ENCODE results near the gene CTDP1. TPM values are rescaled to one million over a fixed set of nuclear protein-coding genes. Genes with fewer than 3 reads are reported as not detected.

The CTDP1 gene, protein sequence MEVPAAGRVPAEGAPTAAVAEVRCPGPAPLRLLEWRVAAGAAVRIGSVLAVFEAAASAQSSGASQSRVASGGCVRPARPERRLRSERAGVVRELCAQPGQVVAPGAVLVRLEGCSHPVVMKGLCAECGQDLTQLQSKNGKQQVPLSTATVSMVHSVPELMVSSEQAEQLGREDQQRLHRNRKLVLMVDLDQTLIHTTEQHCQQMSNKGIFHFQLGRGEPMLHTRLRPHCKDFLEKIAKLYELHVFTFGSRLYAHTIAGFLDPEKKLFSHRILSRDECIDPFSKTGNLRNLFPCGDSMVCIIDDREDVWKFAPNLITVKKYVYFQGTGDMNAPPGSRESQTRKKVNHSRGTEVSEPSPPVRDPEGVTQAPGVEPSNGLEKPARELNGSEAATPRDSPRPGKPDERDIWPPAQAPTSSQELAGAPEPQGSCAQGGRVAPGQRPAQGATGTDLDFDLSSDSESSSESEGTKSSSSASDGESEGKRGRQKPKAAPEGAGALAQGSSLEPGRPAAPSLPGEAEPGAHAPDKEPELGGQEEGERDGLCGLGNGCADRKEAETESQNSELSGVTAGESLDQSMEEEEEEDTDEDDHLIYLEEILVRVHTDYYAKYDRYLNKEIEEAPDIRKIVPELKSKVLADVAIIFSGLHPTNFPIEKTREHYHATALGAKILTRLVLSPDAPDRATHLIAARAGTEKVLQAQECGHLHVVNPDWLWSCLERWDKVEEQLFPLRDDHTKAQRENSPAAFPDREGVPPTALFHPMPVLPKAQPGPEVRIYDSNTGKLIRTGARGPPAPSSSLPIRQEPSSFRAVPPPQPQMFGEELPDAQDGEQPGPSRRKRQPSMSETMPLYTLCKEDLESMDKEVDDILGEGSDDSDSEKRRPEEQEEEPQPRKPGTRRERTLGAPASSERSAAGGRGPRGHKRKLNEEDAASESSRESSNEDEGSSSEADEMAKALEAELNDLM
- total RNA-seq (2021; ENCODE audit: unreplicated experiment): 24.9 TPM
- polyA plus RNA-seq (2012): 14.8 and 17.3 TPM in 2 replicates
- percentile 63 among the genes with signal in this experiment for Bru-seq, nascent RNA
- percentile 58 among the genes with signal in this experiment for BruChase-seq, experiment 1, labeled RNA remaining after a 6-hour chase
- BruChase-seq, experiment 2, labeled RNA remaining after a 2-hour chase: percentile 60 among the genes with signal in this experiment
- long read RNA-seq, full-length matches to known transcripts: 44 of 74 reads
- long read RNA-seq, partial matches to known transcripts: 17 of 74 reads
- long read RNA-seq, other reads (novel, unspliced or antisense): 13 of 74 reads

DNA sequence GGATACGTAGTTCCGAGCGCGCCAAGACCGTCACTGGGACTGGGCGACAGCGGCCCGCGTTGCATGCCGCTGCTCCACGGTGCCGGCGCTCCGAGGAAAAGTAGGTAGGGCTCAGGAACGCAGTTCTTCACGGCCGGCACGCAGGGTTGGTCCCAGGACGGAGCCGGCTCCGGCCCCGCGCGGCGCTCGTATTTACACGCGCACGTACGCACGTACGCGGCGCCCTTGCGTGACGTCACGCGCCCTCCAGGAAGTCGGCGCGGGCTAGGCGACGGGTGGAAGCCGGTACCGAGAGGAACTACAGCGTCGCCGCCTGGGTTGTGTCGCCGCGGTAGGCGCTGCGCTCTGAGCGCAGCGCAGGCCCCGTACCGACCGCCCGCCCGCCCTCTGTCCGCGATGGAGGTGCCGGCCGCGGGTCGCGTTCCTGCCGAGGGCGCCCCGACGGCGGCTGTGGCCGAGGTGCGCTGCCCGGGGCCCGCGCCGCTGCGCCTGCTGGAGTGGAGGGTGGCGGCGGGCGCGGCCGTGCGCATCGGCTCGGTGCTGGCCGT is at the start of gene CTDP1:
Gene CTDP1 (plus strand): TSS at position 252 of the 548 bp plus-strand sequence. CDS start 145 bp downstream, at position 397.
- H4K20me1 ChIP-seq (ENCODE audit: insufficient read depth): no peaks in the 10 kb centered on the region
- CTCF ChIA-PET: interaction anchor here (1.0 kb wide), 1 partner anchor 299 kb away, joined by 3 read pairs; no protein-coding TSS in a partner anchor
- H3K27ac ChIP-seq (ENCODE audit: low read depth, low read length): peak within 1 kb of the TSS; percentile 94
- H3K4me2 ChIP-seq (ENCODE audit: low read length): peak within 1 kb of the TSS; percentile 86
- no peaks in the 10 kb centered on the region for H3K27me3 ChIP-seq (ENCODE audit: insufficient read depth, low read length)
- peaks cover 65% of the 10 kb centered on the region for H3K79me2 ChIP-seq (ENCODE audit: insufficient read depth, low read length)
- intact Hi-C loops (cut with micrococcal nuclease): loop anchor here (2.0 to 5.0 kb wide), 3 partner anchors 285 to 428 kb away; partner anchors contain the start of genes ADNP2, HSBP1L1 and RBFA
- POLR2A ChIA-PET: no interaction called here
- RAD21 ChIA-PET (ENCODE audit: low non-redundant PET in 1 of 2, low total read pairs in 2 of 2, uncharacterized antibody in 2 of 2, unreplicated experiment in 2 of 2): no interaction called here
- peak within 1 kb of the TSS; percentile 87 to 88 for H3K4me3 ChIP-seq (replicated peaks in 1 of 2; ENCODE audit: low read depth in 1 of 2, low read length in 2 of 2)
- H3K9me2 ChIP-seq (ENCODE audit: insufficient read depth): no peaks in the 10 kb centered on the region
- peak; percentile 76 for ATAC-seq
- no peaks in the 10 kb centered on the region for H3K9me3 ChIP-seq (ENCODE audit: control insufficient read depth in 1 of 2, insufficient read depth in 1 of 2, low read depth in 1 of 2, low read length in 2 of 2)
- peak; percentile 81 for DNase-seq (ENCODE audit: low read depth, low spot score)
- H3K4me1 ChIP-seq (ENCODE audit: control insufficient read depth in 1 of 2, insufficient read depth in 2 of 2, low read length in 2 of 2): peaks cover 11 to 21% of the 10 kb centered on the region in 2 experiments; a peak in 3 of 4 replicates
- 0 out of 4 replicates have a peak, but pooled peaks cover 0 to 3% of the 10 kb centered on the region in 2 experiments for H3K36me3 ChIP-seq (ENCODE audit: control insufficient read depth in 1 of 2, insufficient read depth in 2 of 2, low read length in 2 of 2)
- TF ChIP-seq, protein P1, sequence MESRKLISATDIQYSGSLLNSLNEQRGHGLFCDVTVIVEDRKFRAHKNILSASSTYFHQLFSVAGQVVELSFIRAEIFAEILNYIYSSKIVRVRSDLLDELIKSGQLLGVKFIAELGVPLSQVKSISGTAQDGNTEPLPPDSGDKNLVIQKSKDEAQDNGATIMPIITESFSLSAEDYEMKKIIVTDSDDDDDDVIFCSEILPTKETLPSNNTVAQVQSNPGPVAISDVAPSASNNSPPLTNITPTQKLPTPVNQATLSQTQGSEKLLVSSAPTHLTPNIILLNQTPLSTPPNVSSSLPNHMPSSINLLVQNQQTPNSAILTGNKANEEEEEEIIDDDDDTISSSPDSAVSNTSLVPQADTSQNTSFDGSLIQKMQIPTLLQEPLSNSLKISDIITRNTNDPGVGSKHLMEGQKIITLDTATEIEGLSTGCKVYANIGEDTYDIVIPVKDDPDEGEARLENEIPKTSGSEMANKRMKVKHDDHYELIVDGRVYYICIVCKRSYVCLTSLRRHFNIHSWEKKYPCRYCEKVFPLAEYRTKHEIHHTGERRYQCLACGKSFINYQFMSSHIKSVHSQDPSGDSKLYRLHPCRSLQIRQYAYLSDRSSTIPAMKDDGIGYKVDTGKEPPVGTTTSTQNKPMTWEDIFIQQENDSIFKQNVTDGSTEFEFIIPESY (IDR thresholded peaks at IDR 0.05; ENCODE audit: extremely low read depth, insufficient replicate concordance, low read length): no peak
- TF ChIP-seq ZFX (IDR thresholded peaks at IDR 0.05) (peak; percentile 18), POLR2AphosphoS5 (IDR thresholded peaks at IDR 0.05; ENCODE audit: low read depth, low read length) (peak; percentile 54; the same call in 1 of the 2 replicates), JUND (IDR thresholded peaks at IDR 0.05) (no peak), CEBPB (IDR thresholded peaks at IDR 0.05; ENCODE audit: low read depth) (no peak), CBX3 (IDR thresholded peaks at IDR 0.05; ENCODE audit: low read depth) (no peak), TCF7L2 (IDR thresholded peaks at IDR 0.05; ENCODE audit: borderline replicate concordance, extremely low read depth, insufficient read depth, insufficient read length) (no peak)
- H2AFZ ChIP-seq (ENCODE audit: low read depth, low read length, poor library complexity, severe bottlenecking): no peak within 1 kb of the TSS
- no TSS peak for BruUV-seq (replicated peaks)
- H3K9ac ChIP-seq (ENCODE audit: low read length): peak within 1 kb of the TSS; percentile 82
